ENCODE measurements around the gene UBD. TPM values are rescaled to one million over a fixed set of nuclear protein-coding genes. Genes with fewer than 3 reads are reported as not detected.

The UBD gene
- total and polyA plus RNA-seq, 9 of the 15 experiments (the other 6 are each of a cell fraction or from before 2014, with no cell fraction given) = not detected

GRCh38 chr6:29547573-29547972 is 12.0 kb downstream of the UBD start:
- H4K20me1 ChIP-seq (replicated peaks; ENCODE audit: control insufficient read depth, insufficient read depth, low read length) = no peaks in the 10 kb centered on the region
- peaks cover 3 to 21% of the 10 kb centered on the region in 2 experiments; a peak in 4 of 5 replicates for H3K27me3 ChIP-seq (ENCODE audit: control insufficient read depth in 2 of 2, insufficient read depth in 2 of 2, low read length in 2 of 2)
- TF ChIP-seq ZSCAN29 (IDR thresholded peaks at IDR 0.05) = no peak
- H3K4me3 ChIP-seq = no peak overlapping the region
- no peaks in the 10 kb centered on the region for H3K4me1 ChIP-seq (replicated peaks in 1 of 2; ENCODE audit: control insufficient read depth in 2 of 2, insufficient read depth in 2 of 2, low read length in 2 of 2)
- H3K27ac ChIP-seq (ENCODE audit: extremely low read depth, low read depth, low read length) = no peak overlapping the region
- H3K4me2 ChIP-seq (ENCODE audit: insufficient read depth, low read length) = no peak overlapping the region
- no peak overlapping the region for H2AFZ ChIP-seq (ENCODE audit: low read depth, low read length)
- DNase-seq (ENCODE audit: extremely low read depth in 1 of 4, low spot score in 3 of 4) (no peak), ATAC-seq (no peak), FAIRE-seq (no peak)
- no peaks in the 10 kb centered on the region for H3K36me3 ChIP-seq (ENCODE audit: control insufficient read depth, insufficient read depth, low read length)
- H3K9me3 ChIP-seq (replicated peaks; ENCODE audit: control insufficient read depth, insufficient read depth, low read depth, low read length) = no peaks in the 10 kb centered on the region
- H3K79me2 ChIP-seq (ENCODE audit: control insufficient read depth, insufficient read depth, low read length) = no peaks in the 10 kb centered on the region
- CTCF ChIA-PET (ENCODE audit: low intra/inter-chr PET ratio) = no interaction called here
- H3K9me1 ChIP-seq (ENCODE audit: control insufficient read depth, insufficient read depth, low read length) = no peaks in the 10 kb centered on the region
- BruUV-seq (replicated peaks) = no TSS peak
- POLR2A ChIA-PET = interaction anchor here (1.4 kb wide), 1 partner anchor 11 kb away, joined by 8 read pairs; the partner anchor contains the start of gene UBD
- intact Hi-C loops (cut with micrococcal nuclease) = no loop called here
- no peak overlapping the region for H3K9ac ChIP-seq (ENCODE audit: insufficient read depth in 1 of 2, low read depth in 2 of 2, low read length in 2 of 2)
- in situ Hi-C loops (cut with MboI) = no loop called here
- WGBS (ENCODE audit: insufficient coverage, low coverage, missing lambda C conversion rate) = 2% methylated on average over 3 of the region's 3 CpGs

- H2AFZ ChIP-seq (ENCODE audit: low read depth, low read length) = no peak overlapping the region
- FAIRE-seq (no peak), ATAC-seq (no peak), DNase-seq (ENCODE audit: extremely low read depth in 1 of 4, low spot score in 3 of 4) (no peak)
- no peaks in the 10 kb centered on the region for H3K9me1 ChIP-seq (ENCODE audit: control insufficient read depth, insufficient read depth, low read length)
- no peak overlapping the region for H3K4me3 ChIP-seq
- no peak overlapping the region for H3K27ac ChIP-seq (ENCODE audit: extremely low read depth, low read depth, low read length)
- no peaks in the 10 kb centered on the region for H3K36me3 ChIP-seq (ENCODE audit: control insufficient read depth, insufficient read depth, low read length)
- intact Hi-C loops (cut with micrococcal nuclease) = no loop called here
- in situ Hi-C loops (cut with MboI) = no loop called here
- no peak overlapping the region for H3K4me2 ChIP-seq (ENCODE audit: insufficient read depth, low read length)
- ChIA-PET POLR2A (interaction anchor here (0.7 to 0.8 kb wide), 2 partner anchors 11 to 690 kb away, joined by 3 read pairs; no protein-coding TSS in a partner anchor), CTCF (ENCODE audit: low intra/inter-chr PET ratio) (no interaction called here)
- no TSS peak for BruUV-seq (replicated peaks)
- peaks cover 0 to 20% of the 10 kb centered on the region in 2 experiments; a peak in 2 of 5 replicates for H3K27me3 ChIP-seq (ENCODE audit: control insufficient read depth in 2 of 2, insufficient read depth in 2 of 2, low read length in 2 of 2)
- H3K4me1 ChIP-seq (replicated peaks in 1 of 2; ENCODE audit: control insufficient read depth in 2 of 2, insufficient read depth in 2 of 2, low read length in 2 of 2) = no peaks in the 10 kb centered on the region
- no peaks in the 10 kb centered on the region for H4K20me1 ChIP-seq (replicated peaks; ENCODE audit: control insufficient read depth, insufficient read depth, low read length)
- H3K9me3 ChIP-seq (replicated peaks; ENCODE audit: control insufficient read depth, insufficient read depth, low read depth, low read length) = no peaks in the 10 kb centered on the region
- no peaks in the 10 kb centered on the region for H3K79me2 ChIP-seq (ENCODE audit: control insufficient read depth, insufficient read depth, low read length)
- H3K9ac ChIP-seq (ENCODE audit: insufficient read depth in 1 of 2, low read depth in 2 of 2, low read length in 2 of 2) = no peak overlapping the region
- 2% methylated on average over 4 of the region's 4 CpGs for WGBS (ENCODE audit: insufficient coverage, low coverage, missing lambda C conversion rate)
- TF ChIP-seq PATZ1 (CRISPR knock-in tag; IDR thresholded peaks at IDR 0.05; ENCODE audit: borderline replicate concordance) (no peak), EHMT2 (IDR thresholded peaks at IDR 0.05) (peak; percentile 80), REST (IDR thresholded peaks at IDR 0.05; ENCODE audit: borderline replicate concordance) (peak; percentile 92), REST (CRISPR knock-in tag; IDR thresholded peaks at IDR 0.05; ENCODE audit: low read depth) (peak; percentile 80)
Measured at GRCh38 chr6:29537714-29538403, 21.7 kb downstream of the UBD start.
